HEK293 (cell line): ENCODE data around the gene OMA1.

Experiments
- CTCF ChIP-seq: fragments of 450-650 bp; formaldehyde crosslinking; IDR thresholded peaks from 2 replicates; pipeline ENCODE4 v1.5.1; 2016; ENCODE audit warnings: missing biosample characterization, missing genetic modification characterization
- KLF8 ChIP-seq: fragments of 450-650 bp; formaldehyde crosslinking; IDR thresholded peaks from 2 replicates; pipeline ENCODE4 v1.5.1; 2016; ENCODE audit warnings: missing biosample characterization, missing genetic modification characterization
- ZNF211 ChIP-seq: fragments of 450-650 bp; formaldehyde crosslinking; IDR thresholded peaks from 2 replicates; pipeline ENCODE4 v1.5.1; 2016; ENCODE audit warnings: low read depth, missing biosample characterization, missing genetic modification characterization
- ZNF311 ChIP-seq: fragments of 450-650 bp; formaldehyde crosslinking; IDR thresholded peaks from 2 replicates; pipeline ENCODE4 v1.5.1; 2017; ENCODE audit warnings: missing biosample characterization, missing genetic modification characterization, borderline replicate concordance
- ZNF660 ChIP-seq: fragments of 450-650 bp; IDR thresholded peaks from 2 replicates; pipeline ENCODE4 v1.5.1; 2018; ENCODE audit warnings: missing biosample characterization, mild to moderate bottlenecking, missing genetic modification characterization
- TF ChIP-seq, protein P1 (sequence below): fragments of 450-650 bp; formaldehyde crosslinking; IDR thresholded peaks from 2 replicates; pipeline ENCODE4 v1.5.1; 2016; ENCODE audit warnings: missing biosample characterization, missing genetic modification characterization, low read depth
- TF ChIP-seq, protein P2 (sequence below): fragments of 450-650 bp; formaldehyde crosslinking; IDR thresholded peaks from 2 replicates; pipeline ENCODE4 v1.5.1; 2016; ENCODE audit warnings: missing biosample characterization, missing genetic modification characterization

GRCh38 chr1:58581641-58582040 lies 35.1 kb upstream of the OMA1 start:
- TF ChIP-seq, protein P1, sequence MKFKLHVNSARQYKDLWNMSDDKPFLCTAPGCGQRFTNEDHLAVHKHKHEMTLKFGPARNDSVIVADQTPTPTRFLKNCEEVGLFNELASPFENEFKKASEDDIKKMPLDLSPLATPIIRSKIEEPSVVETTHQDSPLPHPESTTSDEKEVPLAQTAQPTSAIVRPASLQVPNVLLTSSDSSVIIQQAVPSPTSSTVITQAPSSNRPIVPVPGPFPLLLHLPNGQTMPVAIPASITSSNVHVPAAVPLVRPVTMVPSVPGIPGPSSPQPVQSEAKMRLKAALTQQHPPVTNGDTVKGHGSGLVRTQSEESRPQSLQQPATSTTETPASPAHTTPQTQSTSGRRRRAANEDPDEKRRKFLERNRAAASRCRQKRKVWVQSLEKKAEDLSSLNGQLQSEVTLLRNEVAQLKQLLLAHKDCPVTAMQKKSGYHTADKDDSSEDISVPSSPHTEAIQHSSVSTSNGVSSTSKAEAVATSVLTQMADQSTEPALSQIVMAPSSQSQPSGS (tag by site-specific recombination), result no peak
- TF ChIP-seq ZNF211 (tag by site-specific recombination) (no peak), KLF8 (tag by site-specific recombination) (no peak), CTCF (tag by site-specific recombination) (no peak), ZNF660 (tag by site-specific recombination) (no peak), ZNF311 (tag by site-specific recombination) (no peak)
- TF ChIP-seq, protein P2, sequence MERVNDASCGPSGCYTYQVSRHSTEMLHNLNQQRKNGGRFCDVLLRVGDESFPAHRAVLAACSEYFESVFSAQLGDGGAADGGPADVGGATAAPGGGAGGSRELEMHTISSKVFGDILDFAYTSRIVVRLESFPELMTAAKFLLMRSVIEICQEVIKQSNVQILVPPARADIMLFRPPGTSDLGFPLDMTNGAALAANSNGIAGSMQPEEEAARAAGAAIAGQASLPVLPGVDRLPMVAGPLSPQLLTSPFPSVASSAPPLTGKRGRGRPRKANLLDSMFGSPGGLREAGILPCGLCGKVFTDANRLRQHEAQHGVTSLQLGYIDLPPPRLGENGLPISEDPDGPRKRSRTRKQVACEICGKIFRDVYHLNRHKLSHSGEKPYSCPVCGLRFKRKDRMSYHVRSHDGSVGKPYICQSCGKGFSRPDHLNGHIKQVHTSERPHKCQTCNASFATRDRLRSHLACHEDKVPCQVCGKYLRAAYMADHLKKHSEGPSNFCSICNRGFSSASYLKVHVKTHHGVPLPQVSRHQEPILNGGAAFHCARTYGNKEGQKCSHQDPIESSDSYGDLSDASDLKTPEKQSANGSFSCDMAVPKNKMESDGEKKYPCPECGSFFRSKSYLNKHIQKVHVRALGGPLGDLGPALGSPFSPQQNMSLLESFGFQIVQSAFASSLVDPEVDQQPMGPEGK, result no peak
